GM21825 (cell line): ENCODE data around the gene SCFD2.
A peak's percentile ranks its signal among the peaks of the same experiment; 100 is the strongest.

Experiments
- ATAC-seq: cut with Tn5 transposase; IDR thresholded peaks from one replicate; pipeline ENCODE4 v1.9.1; 2021; ENCODE audit warnings: mild to moderate bottlenecking, moderate library complexity; ENCODE audit not compliant: unreplicated experiment

SCFD2 gene

GRCh38 chr4:52866734-52867133 is 499.1 kb downstream of the SCFD2 start:
- ATAC-seq = no peak

GRCh38 chr4:52865300-52865699 is 500.6 kb downstream of the SCFD2 start:
- no peak for ATAC-seq

GRCh38 chr4:52864793-52865192 is 501.1 kb downstream of the SCFD2 start:
- no peak for ATAC-seq

GRCh38 chr4:52863324-52863723 is 502.5 kb downstream of the SCFD2 start:
- no peak for ATAC-seq

GRCh38 chr4:52862639-52863161 is 503.2 kb downstream of the SCFD2 start:
- ATAC-seq = no peak

GRCh38 chr4:52861879-52862616 is 503.8 kb downstream of the SCFD2 start, which contains the start of gene RASL11B:
Gene RASL11B, plus strand, starts transcription at chr4:52862317. Its CDS starts 191 bp downstream, at chr4:52862508.
- ATAC-seq = peak; percentile 99

GRCh38 chr4:52861171-52861823 is 504.6 kb downstream of the SCFD2 start:
- no peak for ATAC-seq

- ATAC-seq = no peak
These were observed 505.5 kb downstream of the SCFD2 start for GRCh38 chr4:52860361-52860760.

- no peak for ATAC-seq
These were observed 509.1 kb downstream of the SCFD2 start for GRCh38 chr4:52856801-52857200.

- no peak for ATAC-seq
These were observed 512.5 kb downstream of the SCFD2 start for GRCh38 chr4:52853351-52853750.

- ATAC-seq = no peak
These were observed 513.1 kb downstream of the SCFD2 start for GRCh38 chr4:52852711-52853110.

GRCh38 chr4:52852041-52852440 is 513.8 kb downstream of the SCFD2 start:
- ATAC-seq = no peak

- no peak for ATAC-seq
These were observed 515.3 kb downstream of the SCFD2 start for GRCh38 chr4:52850406-52851124.

- no peak for ATAC-seq
These were observed 517.6 kb downstream of the SCFD2 start for GRCh38 chr4:52848254-52848653.

- no peak for ATAC-seq
These were observed 519.4 kb downstream of the SCFD2 start for GRCh38 chr4:52846502-52846901.

- no peak for ATAC-seq
These were observed 521.3 kb downstream of the SCFD2 start for GRCh38 chr4:52844596-52844995.

- peak; percentile 64 for ATAC-seq
These were observed 521.9 kb downstream of the SCFD2 start for GRCh38 chr4:52843958-52844357.

GRCh38 chr4:52843351-52843750 is 522.5 kb downstream of the SCFD2 start:
- no peak for ATAC-seq

GRCh38 chr4:52842792-52843191 is 523.1 kb downstream of the SCFD2 start:
- ATAC-seq = no peak

GRCh38 chr4:52841682-52842456 is 524.0 kb downstream of the SCFD2 start:
- ATAC-seq = no peak
